HG03135 (cell line): ENCODE results near the gene CCDC74B.
A peak's percentile ranks its signal among the peaks of the same experiment; 100 is the strongest.
"Not testable (repeated sequence)": the region's sequence is repeated elsewhere in the genome, so short reads cannot be mapped to it uniquely, and the experiment has no call there.

Source experiments
- ATAC-seq: cut with Tn5 transposase; IDR thresholded peaks from one replicate; pipeline ENCODE4 v1.9.1; 2021; ENCODE audit warnings: mild to moderate bottlenecking, moderate library complexity; ENCODE audit not compliant: unreplicated experiment

CCDC74B gene

GRCh38 chr2:130145006-130145414 lies at the start of gene CCDC74B:
Gene CCDC74B (minus strand): TSS chr2:130145112. CDS start chr2:130144996, 116 bp downstream.
- peak; percentile 86 for ATAC-seq

- ATAC-seq, result not testable (repeated sequence)
Measured at GRCh38 chr2:130193824-130194223, 48.9 kb upstream of the CCDC74B start.

GRCh38 chr2:130192451-130192850 lies 47.5 kb upstream of the CCDC74B start:
- not testable (repeated sequence) for ATAC-seq

GRCh38 chr2:130191319-130191718 lies 46.4 kb upstream of the CCDC74B start:
- not testable (repeated sequence) for ATAC-seq

GRCh38 chr2:130190237-130190636 lies 45.3 kb upstream of the CCDC74B start:
- no peak for ATAC-seq

- not testable (repeated sequence) for ATAC-seq
Measured at GRCh38 chr2:130188958-130189357, 44.0 kb upstream of the CCDC74B start.

- ATAC-seq, result not testable (repeated sequence)
Measured at GRCh38 chr2:130187859-130188792, 43.2 kb upstream of the CCDC74B start.

- no peak for ATAC-seq
Measured at GRCh38 chr2:130187268-130187667, 42.4 kb upstream of the CCDC74B start.

GRCh38 chr2:130186391-130186790 lies 41.5 kb upstream of the CCDC74B start:
- no peak for ATAC-seq

- no peak for ATAC-seq
Measured at GRCh38 chr2:130185896-130186295, 41.0 kb upstream of the CCDC74B start.

- ATAC-seq, result no peak
Measured at GRCh38 chr2:130185436-130185835, 40.5 kb upstream of the CCDC74B start.

- no peak for ATAC-seq
Measured at GRCh38 chr2:130183512-130184373, 38.8 kb upstream of the CCDC74B start.

GRCh38 chr2:130182826-130183511 lies 38.1 kb upstream of the CCDC74B start:
- ATAC-seq, result peak; percentile 23

GRCh38 chr2:130181880-130182682 lies 37.2 kb upstream of the CCDC74B start, which contains the start of gene MZT2B:
Gene MZT2B (plus strand): TSS chr2:130182262. CDS start chr2:130182283, 21 bp downstream.
- ATAC-seq, result peak; percentile 82

GRCh38 chr2:130181325-130181879 lies 36.5 kb upstream of the CCDC74B start, which contains the start of gene SMPD4:
Gene SMPD4 (minus strand): TSS chr2:130181602. CDS start chr2:130176592, 5,010 bp downstream.
- peak; percentile 57 for ATAC-seq

GRCh38 chr2:130180404-130181324 lies 35.8 kb upstream of the CCDC74B start:
- not testable (repeated sequence) for ATAC-seq

- not testable (repeated sequence) for ATAC-seq
Measured at GRCh38 chr2:130174866-130175265, 30.0 kb upstream of the CCDC74B start.

- no peak for ATAC-seq
Measured at GRCh38 chr2:130169896-130170295, 25.0 kb upstream of the CCDC74B start.
